ENCODE measurements around the gene CA4. TPM values are rescaled to one million over a fixed set of nuclear protein-coding genes. Genes with fewer than 3 reads are reported as not detected.

The CA4 gene
- total and polyA plus RNA-seq, 2 experiments from 2014 or later: 1.2 to 6.1 TPM

- TF ChIP-seq CTCF (IDR thresholded peaks at IDR 0.05; ENCODE audit: poor library complexity) (no peak), EZH2 (IDR thresholded peaks at IDR 0.05; ENCODE audit: borderline replicate concordance) (no peak), EZH2phosphoT487 (IDR thresholded peaks at IDR 0.05; ENCODE audit: low read depth, severe bottlenecking, unreplicated experiment) (no peak)
- no peaks in the 10 kb centered on the region for H3K79me2 ChIP-seq
- H3K4me2 ChIP-seq: no peak overlapping the region
- no peak overlapping the region for H3K4me3 ChIP-seq
- WGBS (ENCODE audit: low lambda C conversion rate, missing lambda C conversion rate): 81% methylated on average over 5 of the region's 5 CpGs
- H3K27me3 ChIP-seq: no peaks in the 10 kb centered on the region
- DNase-seq (ENCODE audit: low spot score): no peak
- no peaks in the 10 kb centered on the region for H3K4me1 ChIP-seq (ENCODE audit: insufficient read depth)
- H4K20me1 ChIP-seq (ENCODE audit: insufficient read depth, poor library complexity, severe bottlenecking): no peaks in the 10 kb centered on the region
- no peak overlapping the region for H3K27ac ChIP-seq
- no peak overlapping the region for H2AFZ ChIP-seq
- no peaks in the 10 kb centered on the region for H3K9me3 ChIP-seq (ENCODE audit: low read depth)
- no peaks in the 10 kb centered on the region for H3K36me3 ChIP-seq (replicated peaks; ENCODE audit: insufficient read depth, low read depth)
- H3K9me2 ChIP-seq (replicated peaks; ENCODE audit: insufficient read depth): no peaks in the 10 kb centered on the region
Observed at GRCh38 chr17:60165223-60165622, 15.4 kb downstream of the CA4 start.

GRCh38 chr17:60165971-60166370 lies 16.2 kb downstream of the CA4 start:
- Histone ChIP-seq H2AFZ (no peak overlapping the region), H3K4me1 (ENCODE audit: insufficient read depth) (no peaks in the 10 kb centered on the region), H3K4me2 (no peak overlapping the region), H3K4me3 (no peak overlapping the region), H3K27ac (no peak overlapping the region), H3K9me3 (ENCODE audit: low read depth) (no peaks in the 10 kb centered on the region), H3K9me2 (replicated peaks; ENCODE audit: insufficient read depth) (no peaks in the 10 kb centered on the region), H4K20me1 (ENCODE audit: insufficient read depth, poor library complexity, severe bottlenecking) (no peaks in the 10 kb centered on the region), H3K79me2 (no peaks in the 10 kb centered on the region), H3K36me3 (replicated peaks; ENCODE audit: insufficient read depth, low read depth) (no peaks in the 10 kb centered on the region), H3K27me3 (no peaks in the 10 kb centered on the region)
- no peak for TF ChIP-seq EZH2phosphoT487 (IDR thresholded peaks at IDR 0.05; ENCODE audit: low read depth, severe bottlenecking, unreplicated experiment)
- TF ChIP-seq EZH2 (IDR thresholded peaks at IDR 0.05; ENCODE audit: borderline replicate concordance): no peak
- TF ChIP-seq CTCF (IDR thresholded peaks at IDR 0.05; ENCODE audit: poor library complexity): no peak
- 67% methylated on average over 5 of the region's 5 CpGs for WGBS (ENCODE audit: low lambda C conversion rate, missing lambda C conversion rate)
- DNase-seq (ENCODE audit: low spot score): peak; percentile 52

GRCh38 chr17:60167065-60167741 lies 17.4 kb downstream of the CA4 start:
- Histone ChIP-seq H3K4me2 (no peak overlapping the region), H3K27ac (no peak overlapping the region), H3K4me3 (no peak overlapping the region), H3K9me2 (replicated peaks; ENCODE audit: insufficient read depth) (no peaks in the 10 kb centered on the region), H2AFZ (no peak overlapping the region), H3K9me3 (ENCODE audit: low read depth) (no peaks in the 10 kb centered on the region), H4K20me1 (ENCODE audit: insufficient read depth, poor library complexity, severe bottlenecking) (no peaks in the 10 kb centered on the region), H3K4me1 (ENCODE audit: insufficient read depth) (no peaks in the 10 kb centered on the region), H3K36me3 (replicated peaks; ENCODE audit: insufficient read depth, low read depth) (no peaks in the 10 kb centered on the region), H3K27me3 (no peaks in the 10 kb centered on the region), H3K79me2 (no peaks in the 10 kb centered on the region)
- 86% methylated on average over 11 of the region's 11 CpGs for WGBS (ENCODE audit: low lambda C conversion rate, missing lambda C conversion rate)
- TF ChIP-seq CTCF (IDR thresholded peaks at IDR 0.05; ENCODE audit: poor library complexity) (no peak), EZH2phosphoT487 (IDR thresholded peaks at IDR 0.05; ENCODE audit: low read depth, severe bottlenecking, unreplicated experiment) (no peak), EZH2 (IDR thresholded peaks at IDR 0.05; ENCODE audit: borderline replicate concordance) (no peak)
- DNase-seq (ENCODE audit: low spot score): no peak

Data from hepatocyte (in vitro differentiated cells).